ENCODE results near the gene SMC6.

- TF ChIP-seq CTCF (IDR thresholded peaks at IDR 0.05) (no peak), EP300 (IDR thresholded peaks at IDR 0.05) (no peak), POLR2A (IDR thresholded peaks at IDR 0.05) (no peak)
Measured at GRCh38 chr2:17638196-17638743, 115.3 kb downstream of the SMC6 start.
